HepG2 (cell line): Measurements from ENCODE around the gene HNRNPC. TPM values are rescaled to one million over a fixed set of nuclear protein-coding genes. Genes with fewer than 3 reads are reported as not detected.

Experiments used
- ATF1 ChIP-seq: IDR thresholded peaks from 2 replicates; pipeline ENCODE4 v1.6.1; 2016; ENCODE audit warnings: mild to moderate bottlenecking, control low read depth
- CC2D1A ChIP-seq: sonication (generic); formaldehyde crosslinking; IDR thresholded peaks from 2 replicates; pipeline ENCODE4 v1.8.1; 2023; ENCODE audit warnings: mild to moderate bottlenecking, missing genetic modification reagents
- HDAC2 ChIP-seq: sonication (generic); formaldehyde crosslinking; IDR thresholded peaks from 2 replicates; pipeline ENCODE4 v1.4.0; 2020; ENCODE audit warnings: missing genetic modification reagents
- HNRNPK ChIP-seq: fragments of 200-400 bp; formaldehyde crosslinking; IDR thresholded peaks from 2 replicates; pipeline ENCODE4 v1.6.1; 2018; ENCODE audit warnings: low read length, low read depth, moderate library complexity, mild to moderate bottlenecking; ENCODE audit not compliant: poor library complexity, severe bottlenecking
- KLF11 ChIP-seq: IDR thresholded peaks from 2 replicates; pipeline ENCODE4 v1.6.1; 2016; ENCODE audit warnings: missing compliant biosample characterization
- KLF6 ChIP-seq: IDR thresholded peaks from 2 replicates; pipeline ENCODE4 v1.8.0; 2016; ENCODE audit warnings: missing biosample characterization, missing genetic modification reagents
- RFX5 ChIP-seq: IDR thresholded peaks from 2 replicates; pipeline ENCODE4 v1.6.1; 2011; ENCODE audit warnings: low read depth, low read length, improper control_type of control experiment
- TAF1 ChIP-seq: sonication (generic); formaldehyde crosslinking; IDR thresholded peaks from 2 replicates; pipeline ENCODE4 v1.4.0; 2020; ENCODE audit warnings: missing genetic modification reagents
- YEATS2 ChIP-seq: sonication (generic); formaldehyde crosslinking; IDR thresholded peaks from 2 replicates; pipeline ENCODE4 v1.4.0; 2020; ENCODE audit warnings: missing genetic modification reagents, borderline replicate concordance
- ZNF180 ChIP-seq: sonication (generic); formaldehyde crosslinking; IDR thresholded peaks from 2 replicates; pipeline ENCODE4 v1.4.0; 2020; ENCODE audit warnings: low read depth, missing genetic modification reagents, borderline replicate concordance
- polyA plus RNA-seq, 8 experiments: library from polyadenylated mRNA; depleted of rRNA in 3 of 8; stranded (reverse) in 7 of 8; unstranded in 1 of 8; fragments of >200 nt; fragmentation: Illumina TruSeq in 4 of 8; extraction: Trizol in 4 of 8; gene quantifications; 2 replicates each; pipeline versions ENCODE4 v1.2.1 to v1.2.3, GENCODE V29; 2011 to 2016; ENCODE audit warnings: low read depth in 4 of 8, missing spikeins in 1 of 8, mixed read lengths in 1 of 8; ENCODE audit not compliant: insufficient read depth in 1 of 8
- total RNA-seq, 5 experiments: library from RNA; depleted of rRNA; stranded (reverse); fragments of >200 nt; fragmentation: Illumina TruSeq; extraction: Trizol; gene quantifications; 2 replicates each; pipeline ENCODE4 v1.2.3, GENCODE V29; 2016; ENCODE audit warnings: low read depth in 1 of 5
- TF ChIP-seq, protein P1 (sequence below): sonication (generic); formaldehyde crosslinking; IDR thresholded peaks from 2 replicates; pipeline ENCODE4 v1.8.1; 2022; ENCODE audit warnings: mild to moderate bottlenecking, missing genetic modification reagents
- TF ChIP-seq, protein P2 (sequence below): sonication (generic); formaldehyde crosslinking; IDR thresholded peaks from 2 replicates; pipeline ENCODE4 v1.4.0; 2020; ENCODE audit warnings: missing genetic modification reagents, borderline replicate concordance
- TF ChIP-seq, protein P3 (sequence below): sonication (generic); formaldehyde crosslinking; IDR thresholded peaks from 2 replicates; pipeline ENCODE4 v1.4.0; 2020; ENCODE audit warnings: mild to moderate bottlenecking, missing genetic modification reagents
- TF ChIP-seq, protein P4 (sequence below): sonication (generic); formaldehyde crosslinking; IDR thresholded peaks from 2 replicates; pipeline ENCODE4 v1.5.0; 2020; ENCODE audit warnings: mild to moderate bottlenecking, missing genetic modification reagents, borderline replicate concordance
- TF ChIP-seq, protein P5 (sequence below): sonication (generic); formaldehyde crosslinking; conservative IDR thresholded peaks from 2 replicates; pipeline ENCODE4 v1.4.0; 2020; ENCODE audit warnings: missing genetic modification reagents
- TF ChIP-seq, protein P6 (sequence below): sonication (generic); formaldehyde crosslinking; conservative IDR thresholded peaks from 2 replicates; pipeline ENCODE4 v1.4.0; 2020; ENCODE audit warnings: missing genetic modification reagents

HNRNPC gene
- total and polyA plus RNA-seq, 2 of the 13 experiments (the other 11 are each of a cell fraction or from before 2014, with no cell fraction given), result 628 to 1,099 TPM

DNA sequence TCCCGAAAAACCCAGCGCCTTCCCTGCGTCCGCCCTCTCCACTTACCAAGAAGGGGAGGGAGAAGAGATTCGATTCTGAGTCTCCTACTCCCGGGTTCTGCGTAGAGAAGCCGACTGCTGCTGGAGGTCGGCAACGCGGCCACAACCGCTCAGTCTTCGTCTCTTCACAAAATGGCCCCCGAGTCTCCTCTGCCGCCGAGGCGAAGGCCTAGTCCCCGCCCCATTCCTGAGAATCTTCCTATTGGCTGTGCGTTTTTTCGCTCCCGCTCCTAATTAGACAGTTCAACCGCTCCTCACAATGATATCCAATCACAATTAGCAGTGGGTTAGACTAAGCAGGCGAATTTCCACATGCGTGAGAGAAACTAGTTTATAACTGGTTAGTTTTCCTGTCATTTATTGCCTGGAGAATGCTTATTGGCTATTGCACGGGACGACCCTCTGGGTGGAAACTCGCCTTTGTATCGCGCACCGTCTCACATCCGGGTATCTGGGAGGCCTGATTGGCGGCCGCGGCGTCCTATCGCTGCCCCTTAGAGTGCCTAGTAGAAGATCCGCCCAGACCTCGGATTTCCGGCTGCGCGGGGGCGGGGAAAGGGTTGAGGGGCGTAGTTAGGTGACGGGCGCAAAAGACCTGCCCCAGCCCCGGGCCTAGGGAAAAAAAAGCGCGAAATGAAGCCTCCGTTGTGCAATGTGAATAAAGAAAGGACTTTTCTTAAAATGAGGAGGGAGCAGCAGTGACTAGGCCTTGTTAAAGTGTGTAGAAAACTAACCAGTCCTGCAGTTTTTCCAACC, at the start of gene HNRNPC (continued):
- TF ChIP-seq CC2D1A (CRISPR knock-in tag), result peak; percentile 80; the same call in 1 of the 2 replicates
- peak; percentile 99 for TF ChIP-seq TAF1 (CRISPR knock-in tag)
- peak; percentile 63 for TF ChIP-seq RFX5
- TF ChIP-seq YEATS2 (CRISPR knock-in tag), result peak; percentile 100
- TF ChIP-seq, protein P1, sequence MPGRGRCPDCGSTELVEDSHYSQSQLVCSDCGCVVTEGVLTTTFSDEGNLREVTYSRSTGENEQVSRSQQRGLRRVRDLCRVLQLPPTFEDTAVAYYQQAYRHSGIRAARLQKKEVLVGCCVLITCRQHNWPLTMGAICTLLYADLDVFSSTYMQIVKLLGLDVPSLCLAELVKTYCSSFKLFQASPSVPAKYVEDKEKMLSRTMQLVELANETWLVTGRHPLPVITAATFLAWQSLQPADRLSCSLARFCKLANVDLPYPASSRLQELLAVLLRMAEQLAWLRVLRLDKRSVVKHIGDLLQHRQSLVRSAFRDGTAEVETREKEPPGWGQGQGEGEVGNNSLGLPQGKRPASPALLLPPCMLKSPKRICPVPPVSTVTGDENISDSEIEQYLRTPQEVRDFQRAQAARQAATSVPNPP (CRISPR knock-in tag), result peak; percentile 79; the same call in 1 of the 2 replicates
- TF ChIP-seq HDAC2, result peak; percentile 12; the same call in 1 of the 2 replicates
- TF ChIP-seq HNRNPK, result no peak
- TF ChIP-seq, protein P2, sequence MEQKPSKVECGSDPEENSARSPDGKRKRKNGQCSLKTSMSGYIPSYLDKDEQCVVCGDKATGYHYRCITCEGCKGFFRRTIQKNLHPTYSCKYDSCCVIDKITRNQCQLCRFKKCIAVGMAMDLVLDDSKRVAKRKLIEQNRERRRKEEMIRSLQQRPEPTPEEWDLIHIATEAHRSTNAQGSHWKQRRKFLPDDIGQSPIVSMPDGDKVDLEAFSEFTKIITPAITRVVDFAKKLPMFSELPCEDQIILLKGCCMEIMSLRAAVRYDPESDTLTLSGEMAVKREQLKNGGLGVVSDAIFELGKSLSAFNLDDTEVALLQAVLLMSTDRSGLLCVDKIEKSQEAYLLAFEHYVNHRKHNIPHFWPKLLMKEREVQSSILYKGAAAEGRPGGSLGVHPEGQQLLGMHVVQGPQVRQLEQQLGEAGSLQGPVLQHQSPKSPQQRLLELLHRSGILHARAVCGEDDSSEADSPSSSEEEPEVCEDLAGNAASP, result peak; percentile 77; the same call in 1 of the 2 replicates
- TF ChIP-seq, protein P3, sequence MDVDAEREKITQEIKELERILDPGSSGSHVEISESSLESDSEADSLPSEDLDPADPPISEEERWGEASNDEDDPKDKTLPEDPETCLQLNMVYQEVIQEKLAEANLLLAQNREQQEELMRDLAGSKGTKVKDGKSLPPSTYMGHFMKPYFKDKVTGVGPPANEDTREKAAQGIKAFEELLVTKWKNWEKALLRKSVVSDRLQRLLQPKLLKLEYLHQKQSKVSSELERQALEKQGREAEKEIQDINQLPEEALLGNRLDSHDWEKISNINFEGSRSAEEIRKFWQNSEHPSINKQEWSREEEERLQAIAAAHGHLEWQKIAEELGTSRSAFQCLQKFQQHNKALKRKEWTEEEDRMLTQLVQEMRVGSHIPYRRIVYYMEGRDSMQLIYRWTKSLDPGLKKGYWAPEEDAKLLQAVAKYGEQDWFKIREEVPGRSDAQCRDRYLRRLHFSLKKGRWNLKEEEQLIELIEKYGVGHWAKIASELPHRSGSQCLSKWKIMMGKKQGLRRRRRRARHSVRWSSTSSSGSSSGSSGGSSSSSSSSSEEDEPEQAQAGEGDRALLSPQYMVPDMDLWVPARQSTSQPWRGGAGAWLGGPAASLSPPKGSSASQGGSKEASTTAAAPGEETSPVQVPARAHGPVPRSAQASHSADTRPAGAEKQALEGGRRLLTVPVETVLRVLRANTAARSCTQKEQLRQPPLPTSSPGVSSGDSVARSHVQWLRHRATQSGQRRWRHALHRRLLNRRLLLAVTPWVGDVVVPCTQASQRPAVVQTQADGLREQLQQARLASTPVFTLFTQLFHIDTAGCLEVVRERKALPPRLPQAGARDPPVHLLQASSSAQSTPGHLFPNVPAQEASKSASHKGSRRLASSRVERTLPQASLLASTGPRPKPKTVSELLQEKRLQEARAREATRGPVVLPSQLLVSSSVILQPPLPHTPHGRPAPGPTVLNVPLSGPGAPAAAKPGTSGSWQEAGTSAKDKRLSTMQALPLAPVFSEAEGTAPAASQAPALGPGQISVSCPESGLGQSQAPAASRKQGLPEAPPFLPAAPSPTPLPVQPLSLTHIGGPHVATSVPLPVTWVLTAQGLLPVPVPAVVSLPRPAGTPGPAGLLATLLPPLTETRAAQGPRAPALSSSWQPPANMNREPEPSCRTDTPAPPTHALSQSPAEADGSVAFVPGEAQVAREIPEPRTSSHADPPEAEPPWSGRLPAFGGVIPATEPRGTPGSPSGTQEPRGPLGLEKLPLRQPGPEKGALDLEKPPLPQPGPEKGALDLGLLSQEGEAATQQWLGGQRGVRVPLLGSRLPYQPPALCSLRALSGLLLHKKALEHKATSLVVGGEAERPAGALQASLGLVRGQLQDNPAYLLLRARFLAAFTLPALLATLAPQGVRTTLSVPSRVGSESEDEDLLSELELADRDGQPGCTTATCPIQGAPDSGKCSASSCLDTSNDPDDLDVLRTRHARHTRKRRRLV (CRISPR knock-in tag), result peak; percentile 90
- TF ChIP-seq ATF1 (CRISPR knock-in tag), result peak; percentile 97
- TF ChIP-seq ZNF180 (CRISPR knock-in tag), result 0 out of 2 replicates have a peak, but pooled peaks have one; percentile 75
- peak; percentile 96 for TF ChIP-seq KLF6
- TF ChIP-seq, protein P4, sequence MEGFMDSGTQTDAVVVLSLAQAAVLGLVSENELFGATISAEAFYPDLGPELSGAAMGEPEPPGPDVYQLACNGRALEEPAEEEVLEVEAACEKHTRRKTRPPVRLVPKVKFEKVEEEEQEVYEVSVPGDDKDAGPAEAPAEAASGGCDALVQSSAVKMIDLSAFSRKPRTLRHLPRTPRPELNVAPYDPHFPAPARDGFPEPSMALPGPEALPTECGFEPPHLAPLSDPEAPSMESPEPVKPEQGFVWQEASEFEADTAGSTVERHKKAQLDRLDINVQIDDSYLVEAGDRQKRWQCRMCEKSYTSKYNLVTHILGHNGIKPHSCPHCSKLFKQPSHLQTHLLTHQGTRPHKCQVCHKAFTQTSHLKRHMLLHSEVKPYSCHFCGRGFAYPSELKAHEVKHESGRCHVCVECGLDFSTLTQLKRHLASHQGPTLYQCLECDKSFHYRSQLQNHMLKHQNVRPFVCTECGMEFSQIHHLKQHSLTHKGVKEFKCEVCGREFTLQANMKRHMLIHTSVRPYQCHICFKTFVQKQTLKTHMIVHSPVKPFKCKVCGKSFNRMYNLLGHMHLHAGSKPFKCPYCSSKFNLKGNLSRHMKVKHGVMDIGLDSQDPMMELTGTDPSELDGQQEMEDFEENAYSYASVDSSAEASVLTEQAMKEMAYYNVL (CRISPR knock-in tag), result peak; percentile 42; the same call in 1 of the 2 replicates
- TF ChIP-seq, protein P5, sequence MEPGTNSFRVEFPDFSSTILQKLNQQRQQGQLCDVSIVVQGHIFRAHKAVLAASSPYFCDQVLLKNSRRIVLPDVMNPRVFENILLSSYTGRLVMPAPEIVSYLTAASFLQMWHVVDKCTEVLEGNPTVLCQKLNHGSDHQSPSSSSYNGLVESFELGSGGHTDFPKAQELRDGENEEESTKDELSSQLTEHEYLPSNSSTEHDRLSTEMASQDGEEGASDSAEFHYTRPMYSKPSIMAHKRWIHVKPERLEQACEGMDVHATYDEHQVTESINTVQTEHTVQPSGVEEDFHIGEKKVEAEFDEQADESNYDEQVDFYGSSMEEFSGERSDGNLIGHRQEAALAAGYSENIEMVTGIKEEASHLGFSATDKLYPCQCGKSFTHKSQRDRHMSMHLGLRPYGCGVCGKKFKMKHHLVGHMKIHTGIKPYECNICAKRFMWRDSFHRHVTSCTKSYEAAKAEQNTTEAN (CRISPR knock-in tag), result peak; percentile 87
- peak; percentile 59; the same call in 1 of the 2 replicates for TF ChIP-seq KLF11 (CRISPR knock-in tag)
- TF ChIP-seq, protein P6, sequence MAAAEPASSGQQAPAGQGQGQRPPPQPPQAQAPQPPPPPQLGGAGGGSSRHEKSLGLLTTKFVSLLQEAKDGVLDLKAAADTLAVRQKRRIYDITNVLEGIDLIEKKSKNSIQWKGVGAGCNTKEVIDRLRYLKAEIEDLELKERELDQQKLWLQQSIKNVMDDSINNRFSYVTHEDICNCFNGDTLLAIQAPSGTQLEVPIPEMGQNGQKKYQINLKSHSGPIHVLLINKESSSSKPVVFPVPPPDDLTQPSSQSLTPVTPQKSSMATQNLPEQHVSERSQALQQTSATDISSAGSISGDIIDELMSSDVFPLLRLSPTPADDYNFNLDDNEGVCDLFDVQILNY, result peak; percentile 69; the same call in 1 of the 2 replicates
